NCI-H1048 (cell line): ENCODE data around the gene ATP4A.
A peak's percentile ranks its signal among the peaks of the same experiment; 100 is the strongest.

Source experiments
- DNase-seq: peaks from one replicate; lab custom pipeline; 2025; lab: John Stamatoyannopoulos, UW

The ATP4A gene

GRCh38 chr19:35549174-35549788 lies 14.2 kb downstream of the ATP4A start:
- DNase-seq = peak; percentile 46

DNA sequence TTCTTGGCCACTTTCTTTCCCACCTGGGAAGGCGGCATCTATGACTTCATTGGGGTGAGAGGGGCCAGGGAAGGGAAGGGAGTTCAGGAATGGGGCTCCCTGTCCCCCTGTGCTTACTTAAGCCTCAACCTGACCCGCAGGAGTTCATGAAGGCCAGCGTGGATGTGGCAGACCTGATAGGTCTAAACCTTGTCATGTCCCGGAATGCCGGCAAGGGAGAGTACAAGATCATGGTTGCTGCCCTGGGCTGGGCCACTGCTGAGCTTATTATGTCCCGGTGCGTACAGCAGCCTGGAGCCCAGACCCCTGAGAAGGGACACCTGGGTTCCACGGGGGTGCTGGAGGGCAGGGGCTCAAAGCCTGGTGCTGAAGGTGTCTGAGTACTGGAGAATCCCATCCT lies 16.9 kb downstream of the ATP4A start:
- no peak for DNase-seq

DNA sequence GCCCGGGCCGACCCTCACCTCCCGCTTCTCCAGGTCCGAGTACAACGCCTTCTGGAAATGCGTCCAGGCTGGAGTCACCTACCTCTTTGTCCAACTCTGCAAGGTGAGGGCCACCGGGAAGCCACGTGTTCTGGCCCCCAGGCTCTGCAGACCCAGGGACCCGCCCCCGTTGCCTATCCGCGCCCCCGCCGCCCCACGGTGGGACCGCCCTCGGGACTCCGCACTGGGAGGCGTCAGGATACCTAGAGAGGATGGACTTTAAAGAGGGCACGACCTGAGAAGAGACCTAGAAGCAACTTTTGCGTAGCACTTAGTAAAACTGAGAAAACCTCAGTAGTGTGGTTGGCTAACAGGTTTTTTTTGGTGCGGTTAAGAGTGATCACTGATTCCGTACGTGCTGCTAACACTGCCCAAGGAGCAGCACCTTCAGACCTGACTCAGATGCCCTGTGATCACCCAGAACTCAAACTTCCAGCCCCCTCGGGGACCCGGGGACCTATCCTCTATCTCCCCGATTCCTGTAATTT lies 17.5 kb downstream of the ATP4A start:
- DNase-seq = no peak

- DNase-seq = peak; percentile 49
These were observed 18.2 kb downstream of the ATP4A start, which contains the start of gene TMEM147 for GRCh38 chr19:35545001-35545854. Gene TMEM147 (plus strand): TSS chr19:35545626. CDS start chr19:35545740, 114 bp downstream.

DNA sequence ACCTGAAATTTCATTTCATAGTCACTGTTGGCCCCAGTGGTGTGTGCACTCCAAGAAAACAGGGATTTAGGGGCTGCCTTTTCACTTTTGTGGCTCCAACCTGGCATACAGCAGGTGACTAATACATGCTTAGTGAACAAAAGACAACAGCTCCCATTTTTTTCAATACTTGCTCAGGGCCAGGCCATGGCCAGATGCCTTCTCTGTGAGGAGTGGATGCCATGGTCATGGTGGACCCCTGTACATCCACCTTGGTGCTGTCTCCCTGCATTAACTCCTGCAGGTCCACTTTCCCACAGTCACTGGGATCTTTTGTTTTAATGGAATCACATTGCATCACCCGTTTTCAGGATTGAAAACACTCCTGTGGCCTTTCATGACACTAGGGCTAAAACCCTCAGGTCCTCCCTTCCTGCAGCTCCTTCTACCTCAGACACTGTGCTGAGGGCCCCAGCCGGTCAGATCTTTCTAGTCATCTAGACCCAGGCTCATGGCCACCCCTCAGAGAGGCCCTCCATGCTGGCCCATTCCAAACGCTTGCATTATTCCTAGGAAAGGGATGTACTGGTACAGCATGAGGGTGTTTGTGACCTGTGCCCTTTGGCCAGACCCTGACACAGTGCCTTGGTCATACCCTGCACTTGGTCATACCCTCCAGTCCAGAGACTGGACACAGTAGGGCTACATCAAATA lies 19.2 kb downstream of the ATP4A start:
- no peak for DNase-seq

DNA sequence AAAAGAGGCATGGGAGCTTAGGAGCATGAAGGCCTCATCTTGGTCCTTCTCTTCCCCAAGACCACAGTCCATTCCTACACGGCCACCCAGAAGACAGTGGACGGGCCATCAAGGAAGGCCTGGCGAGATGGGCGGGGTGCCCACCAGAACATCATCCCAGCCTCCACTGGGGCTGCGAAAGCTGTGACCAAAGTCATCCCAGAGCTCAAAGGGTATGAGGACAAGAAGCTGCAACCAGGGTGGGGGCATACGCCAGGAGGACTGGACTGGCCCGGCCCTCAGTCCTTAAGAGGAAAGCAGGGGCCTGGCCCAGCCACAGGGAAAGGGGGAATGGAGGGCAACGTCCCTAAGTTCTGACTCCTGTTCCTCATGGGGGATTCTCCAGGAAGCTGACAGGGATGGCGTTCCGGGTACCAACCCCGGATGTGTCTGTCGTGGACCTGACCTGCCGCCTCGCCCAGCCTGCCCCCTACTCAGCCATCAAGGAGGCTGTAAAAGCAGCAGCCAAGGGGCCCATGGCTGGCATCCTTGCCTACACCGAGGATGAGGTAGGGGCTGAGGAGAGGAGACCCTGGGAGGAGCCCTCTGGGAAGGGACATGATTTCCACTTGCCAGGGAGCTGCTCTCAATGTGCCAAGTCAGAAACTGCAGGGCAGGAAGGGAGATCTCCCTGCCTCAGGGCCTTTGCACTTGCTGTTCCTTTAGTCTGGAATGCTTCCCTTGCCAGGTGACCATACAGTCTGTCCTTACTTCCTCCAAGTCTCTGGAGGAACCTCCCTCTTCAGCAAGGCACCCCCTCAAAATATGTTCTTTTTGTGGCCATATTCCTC lies 20.0 kb downstream of the ATP4A start:
- DNase-seq = no peak

DNA sequence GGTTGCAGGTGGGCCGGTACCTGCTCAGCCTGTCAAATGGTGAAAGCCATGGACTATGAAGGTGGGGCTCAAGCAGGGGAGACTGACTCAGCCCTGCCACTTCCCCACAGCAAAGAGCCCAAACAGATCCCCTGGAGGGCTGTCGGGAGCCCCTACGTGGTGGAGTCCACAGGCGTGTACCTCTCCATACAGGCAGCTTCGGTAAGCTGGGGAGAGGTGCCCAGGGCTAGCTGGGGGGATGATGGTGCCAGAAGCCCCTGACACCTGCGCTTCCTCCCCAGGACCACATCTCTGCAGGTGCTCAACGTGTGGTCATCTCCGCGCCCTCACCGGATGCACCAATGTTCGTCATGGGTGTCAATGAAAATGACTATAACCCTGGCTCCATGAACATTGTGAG lies 21.2 kb downstream of the ATP4A start:
- DNase-seq = no peak

DNA sequence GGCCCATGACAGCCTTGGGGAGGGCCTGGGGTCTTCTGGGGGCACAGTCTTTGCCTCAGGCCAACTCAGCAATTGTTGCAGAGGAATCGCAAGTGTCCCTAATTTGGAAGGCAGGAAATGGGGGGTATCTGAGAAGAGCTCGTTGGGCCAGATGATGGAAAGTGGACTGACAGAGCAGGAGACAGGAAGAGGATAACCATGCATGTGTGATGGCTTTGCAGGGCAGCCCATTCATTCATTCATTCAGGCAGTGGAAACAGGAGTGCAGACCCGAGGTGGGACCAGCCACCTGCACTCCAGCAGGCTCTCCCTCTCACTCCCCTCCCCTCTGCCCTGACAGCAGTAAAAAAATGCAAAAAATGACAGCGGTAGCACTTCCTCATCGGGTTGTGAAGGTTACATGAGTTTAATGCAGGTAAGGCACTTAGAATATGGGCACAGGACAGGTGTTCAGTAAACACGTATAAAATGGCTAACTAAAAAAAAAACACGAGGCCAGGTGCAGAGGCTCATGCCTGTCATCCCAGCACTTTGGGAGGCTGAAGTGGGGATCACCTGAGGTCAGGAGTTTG lies 23.0 kb downstream of the ATP4A start:
- no peak for DNase-seq

- no peak for DNase-seq
These were observed 23.6 kb downstream of the ATP4A start for GRCh38 chr19:35539850-35540249.

DNA sequence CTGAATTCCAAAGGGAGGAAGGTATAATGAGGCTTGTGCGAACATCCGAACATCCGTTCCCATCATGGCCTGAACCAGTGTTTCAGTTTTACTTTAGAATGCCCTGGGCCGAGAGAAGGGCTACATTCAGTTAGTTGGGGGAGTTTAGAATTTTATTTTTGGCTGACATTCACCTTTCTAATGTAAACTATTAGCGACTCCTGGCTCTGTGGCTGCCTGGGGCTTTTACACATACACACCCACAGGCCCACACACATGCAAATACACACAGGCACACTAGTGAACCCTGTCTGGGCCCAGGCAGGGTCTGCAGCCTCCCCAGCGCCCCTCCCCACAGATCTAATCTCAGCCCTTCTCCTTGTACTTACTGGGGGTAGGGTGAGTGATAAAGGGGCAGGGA lies 24.1 kb downstream of the ATP4A start:
- DNase-seq = no peak

- no peak for DNase-seq
These were observed 28.5 kb downstream of the ATP4A start for GRCh38 chr19:35534803-35535480.

DNA sequence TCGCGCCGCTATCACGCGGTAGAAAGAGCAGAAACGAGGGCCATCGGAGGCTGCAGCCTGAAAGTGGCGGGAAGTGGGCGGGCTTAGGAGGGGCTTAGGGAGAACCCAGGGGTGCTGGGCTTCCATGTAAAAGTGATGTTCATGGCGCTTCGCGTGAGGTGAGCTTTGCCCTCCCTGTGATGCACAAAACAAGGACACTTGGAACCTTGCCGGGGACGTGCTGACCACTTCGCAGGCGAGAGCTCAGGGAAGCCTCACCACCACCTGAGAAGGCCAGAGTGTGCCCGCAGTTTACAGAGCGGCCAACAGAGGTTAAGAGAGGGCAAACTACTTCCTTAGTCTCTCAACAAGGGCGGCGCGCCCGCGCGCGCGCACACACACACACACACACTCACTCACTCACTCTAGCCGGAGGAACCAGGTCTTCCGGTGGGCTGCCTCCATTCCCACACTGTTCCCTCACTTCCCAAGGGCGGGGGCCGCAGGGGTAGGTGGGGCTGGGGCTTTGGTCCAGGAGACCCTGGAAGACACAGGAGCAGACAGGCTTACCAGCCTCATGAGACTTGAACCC lies 29.6 kb downstream of the ATP4A start:
- DNase-seq = no peak

DNA sequence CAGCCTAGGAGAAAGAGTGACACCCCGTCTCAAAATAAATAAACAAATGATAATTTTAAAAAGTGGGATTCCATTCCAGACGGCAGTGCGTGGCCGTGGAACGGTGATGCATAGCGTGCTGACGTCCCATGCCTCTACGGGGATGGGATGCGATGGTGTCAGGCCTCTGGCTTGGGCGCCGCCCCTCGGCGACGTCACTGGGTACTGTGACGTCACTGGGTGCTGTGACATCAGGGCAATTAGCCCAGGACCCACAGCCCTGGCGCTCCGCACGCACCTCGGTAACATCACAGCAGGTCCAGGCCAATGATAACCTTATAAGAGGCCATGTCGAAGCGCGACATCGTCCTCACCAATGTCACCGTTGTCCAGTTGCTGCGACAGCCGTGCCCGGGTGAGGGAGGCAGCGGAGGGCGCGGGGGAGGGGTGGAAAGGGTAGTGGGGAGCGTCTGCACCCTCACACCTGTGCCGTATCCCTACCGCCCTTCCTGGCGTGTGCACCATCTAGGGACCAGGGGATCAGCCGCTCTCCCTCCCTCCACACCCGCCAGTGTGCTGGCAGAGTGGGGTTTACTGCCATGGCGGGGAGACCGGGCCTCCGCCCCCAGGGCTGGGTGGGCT lies 30.1 kb downstream of the ATP4A start, which contains the start of gene GAPDHS:
GAPDHS (plus strand) TSS at position 256 of the 621 bp plus-strand sequence; CDS start at position 328, 72 bp downstream.
- no peak for DNase-seq

- DNase-seq = no peak
These were observed 32.2 kb downstream of the ATP4A start for GRCh38 chr19:35531291-35531690.

- no peak for DNase-seq
These were observed 33.9 kb downstream of the ATP4A start for GRCh38 chr19:35529241-35530218.

GRCh38 chr19:35528218-35529038 lies 35.0 kb downstream of the ATP4A start, which contains the start of gene SBSN:
Gene SBSN (minus strand): TSS chr19:35528311. CDS start chr19:35528281, 30 bp downstream.
- no peak for DNase-seq

GRCh38 chr19:35525873-35526272 lies 37.6 kb downstream of the ATP4A start:
- DNase-seq = no peak
